HG03039 (cell line): Measurements from ENCODE around the gene OTUD1.
"Not testable (repeated sequence)": the region's sequence is repeated elsewhere in the genome, so short reads cannot be mapped to it uniquely, and the experiment has no call there.

Experiments used
- ATAC-seq: cut with Tn5 transposase; IDR thresholded peaks from one replicate; pipeline ENCODE4 v1.9.1; 2021; ENCODE audit warnings: mild to moderate bottlenecking, moderate library complexity; ENCODE audit not compliant: unreplicated experiment

Gene OTUD1, protein sequence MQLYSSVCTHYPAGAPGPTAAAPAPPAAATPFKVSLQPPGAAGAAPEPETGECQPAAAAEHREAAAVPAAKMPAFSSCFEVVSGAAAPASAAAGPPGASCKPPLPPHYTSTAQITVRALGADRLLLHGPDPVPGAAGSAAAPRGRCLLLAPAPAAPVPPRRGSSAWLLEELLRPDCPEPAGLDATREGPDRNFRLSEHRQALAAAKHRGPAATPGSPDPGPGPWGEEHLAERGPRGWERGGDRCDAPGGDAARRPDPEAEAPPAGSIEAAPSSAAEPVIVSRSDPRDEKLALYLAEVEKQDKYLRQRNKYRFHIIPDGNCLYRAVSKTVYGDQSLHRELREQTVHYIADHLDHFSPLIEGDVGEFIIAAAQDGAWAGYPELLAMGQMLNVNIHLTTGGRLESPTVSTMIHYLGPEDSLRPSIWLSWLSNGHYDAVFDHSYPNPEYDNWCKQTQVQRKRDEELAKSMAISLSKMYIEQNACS

DNA sequence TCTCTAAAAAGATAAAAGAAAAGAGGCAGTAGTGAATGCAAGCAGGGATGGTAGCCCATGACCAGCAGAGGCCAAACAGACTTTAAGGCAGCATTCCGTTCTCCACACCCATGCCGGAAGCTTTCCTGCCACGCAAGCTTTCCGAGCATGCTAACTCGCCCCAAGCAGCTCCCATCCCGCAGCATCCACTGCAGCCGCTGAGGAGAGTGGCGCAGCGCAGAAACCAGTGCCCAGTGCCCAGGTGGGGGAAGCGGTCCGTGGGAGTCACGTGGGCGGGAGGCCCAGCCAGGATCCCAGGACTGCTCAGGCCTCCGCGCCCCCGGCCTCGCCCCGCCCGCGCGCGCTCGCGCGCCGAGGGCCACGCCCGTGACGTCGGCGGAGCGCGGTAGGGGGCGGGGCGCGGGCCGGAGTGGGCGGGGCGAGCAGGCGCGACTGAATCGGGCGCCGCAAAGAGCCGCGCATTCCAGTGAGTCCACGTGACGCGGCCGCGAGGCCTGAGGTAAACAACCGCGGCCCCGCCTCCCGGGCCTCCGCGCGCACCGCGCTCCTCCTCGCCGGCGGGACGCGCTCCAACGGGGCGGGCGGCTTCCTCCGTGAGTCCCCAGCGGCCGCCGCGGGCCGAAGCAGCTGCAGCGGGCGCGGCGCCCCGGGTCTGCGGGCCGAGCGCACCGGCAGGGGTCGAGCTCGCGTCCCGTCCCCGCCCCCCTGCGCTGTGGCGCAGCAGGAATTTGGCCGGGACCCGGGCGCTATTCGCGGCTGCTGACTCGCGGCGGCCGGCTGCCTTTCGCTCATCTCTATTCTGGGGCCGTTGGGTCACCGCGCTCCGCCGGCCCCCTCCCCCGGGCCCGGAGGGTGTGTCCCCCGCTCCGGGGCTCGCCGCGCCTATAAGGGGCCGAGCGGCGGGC lies at the start of gene OTUD1:
Gene OTUD1 (plus strand): TSS at position 529 of the 905 bp plus-strand sequence. CDS start 383 bp downstream, outside the sequence.
- ATAC-seq: peak; percentile 80

- not testable (repeated sequence) for ATAC-seq
These were observed 48.5 kb upstream of the OTUD1 start for GRCh38 chr10:23390408-23390807.

- ATAC-seq: no peak
These were observed 48.1 kb upstream of the OTUD1 start for GRCh38 chr10:23390809-23391208.

GRCh38 chr10:23391821-23392220 lies 47.1 kb upstream of the OTUD1 start:
- ATAC-seq: no peak

GRCh38 chr10:23395017-23395416 lies 43.9 kb upstream of the OTUD1 start:
- ATAC-seq: no peak

DNA sequence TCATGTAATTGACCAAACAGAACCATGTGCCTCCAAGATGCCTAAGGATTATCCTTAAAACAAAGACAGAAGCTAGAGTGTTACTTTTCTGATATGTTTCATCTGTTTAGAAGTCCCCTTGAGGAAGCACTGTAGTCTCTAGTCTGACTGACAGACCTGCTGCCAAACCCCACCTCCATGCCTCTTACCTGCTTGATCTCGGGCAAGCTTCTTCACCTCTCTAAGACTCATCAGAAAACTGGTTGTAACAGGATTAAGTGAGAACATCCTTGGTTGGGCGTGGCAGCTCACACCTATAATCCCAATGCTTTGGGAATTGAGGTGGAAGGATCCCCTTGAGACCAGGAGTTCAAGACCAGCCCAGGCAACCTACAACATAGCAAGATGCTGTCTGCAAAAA lies 42.2 kb upstream of the OTUD1 start:
- no peak for ATAC-seq

GRCh38 chr10:23399701-23400144 lies 39.2 kb upstream of the OTUD1 start:
- no peak for ATAC-seq

GRCh38 chr10:23402856-23403255 lies 36.0 kb upstream of the OTUD1 start:
- no peak for ATAC-seq

DNA sequence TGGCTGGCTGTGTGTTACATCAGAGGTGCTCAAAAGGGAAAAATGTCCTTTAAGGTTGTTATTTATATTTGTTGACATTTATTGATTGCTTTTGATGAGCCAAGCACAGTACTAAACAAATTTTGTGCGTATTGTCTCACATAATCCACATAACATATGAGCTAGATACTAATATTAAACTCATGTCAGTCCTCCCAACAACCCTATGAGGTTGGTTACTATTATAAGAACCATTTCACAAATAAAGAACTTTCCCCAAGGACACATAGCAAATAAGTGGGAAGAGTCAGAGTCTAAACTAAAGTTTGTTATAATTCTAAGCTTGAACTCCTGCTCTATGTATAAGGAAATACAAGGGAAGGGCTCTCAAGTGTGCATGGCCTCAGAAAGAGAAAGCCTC lies 35.6 kb upstream of the OTUD1 start:
- ATAC-seq: no peak

DNA sequence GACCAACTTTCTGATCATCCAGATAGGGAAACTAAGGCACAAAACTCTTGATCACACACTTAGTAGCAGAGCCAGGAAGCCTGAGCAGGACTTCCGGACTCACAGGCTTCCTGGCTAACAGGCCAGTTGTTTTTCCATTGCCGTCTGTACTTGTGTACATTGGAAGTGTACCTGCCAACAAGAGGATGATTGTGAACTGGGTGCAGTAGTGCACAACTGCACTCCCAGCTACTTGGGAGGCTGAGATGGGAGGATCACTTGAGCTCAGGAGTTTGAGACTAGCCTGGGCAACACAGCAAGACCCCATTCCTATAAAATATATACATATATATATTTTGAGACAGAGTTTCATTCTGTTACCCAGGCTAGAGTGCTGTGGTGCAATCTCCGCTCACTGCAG lies 35.2 kb upstream of the OTUD1 start:
- no peak for ATAC-seq

- ATAC-seq: no peak
These were observed 34.4 kb upstream of the OTUD1 start for GRCh38 chr10:23404461-23404980.

DNA sequence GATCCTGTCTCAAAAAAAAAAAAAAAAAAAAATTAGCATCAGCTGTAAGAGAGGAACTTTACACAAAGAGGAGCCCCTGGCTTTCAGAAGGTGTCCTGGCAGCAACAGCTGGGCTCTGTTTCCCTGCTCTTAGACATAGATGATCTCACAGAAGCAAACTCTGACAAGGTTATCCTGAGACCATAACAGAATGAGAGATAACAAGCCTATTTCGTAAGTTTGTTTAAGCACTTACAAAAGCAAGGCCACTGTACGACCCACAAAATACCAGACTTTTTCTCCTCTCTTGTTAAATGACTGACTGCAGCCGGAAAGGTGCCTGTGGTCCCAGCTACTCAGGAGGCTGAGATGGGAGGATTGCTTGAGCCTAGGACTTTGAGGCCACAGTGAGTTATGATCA lies 33.3 kb upstream of the OTUD1 start:
- no peak for ATAC-seq

DNA sequence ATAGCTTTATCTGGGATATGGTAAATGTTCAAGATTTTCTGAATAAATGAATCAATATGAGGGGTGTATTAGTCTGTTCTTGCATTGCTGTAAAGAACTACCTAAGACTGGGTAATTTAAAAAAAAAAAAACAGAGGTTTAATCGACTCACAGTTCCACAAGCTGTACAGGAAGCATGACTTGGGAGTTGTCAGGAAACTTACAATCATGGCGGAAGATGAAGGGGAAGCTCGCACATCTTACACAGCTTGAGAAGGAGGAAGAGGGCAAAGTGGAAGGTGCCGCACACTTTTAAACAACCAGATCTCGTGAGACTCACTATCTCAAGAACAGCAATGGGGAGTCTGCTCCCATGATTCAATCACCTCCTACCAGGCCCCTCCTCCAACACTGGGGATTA lies 32.5 kb upstream of the OTUD1 start:
- ATAC-seq: no peak

GRCh38 chr10:23408330-23408976 lies 30.4 kb upstream of the OTUD1 start:
- ATAC-seq: no peak

GRCh38 chr10:23412223-23412622 lies 26.7 kb upstream of the OTUD1 start:
- no peak for ATAC-seq

DNA sequence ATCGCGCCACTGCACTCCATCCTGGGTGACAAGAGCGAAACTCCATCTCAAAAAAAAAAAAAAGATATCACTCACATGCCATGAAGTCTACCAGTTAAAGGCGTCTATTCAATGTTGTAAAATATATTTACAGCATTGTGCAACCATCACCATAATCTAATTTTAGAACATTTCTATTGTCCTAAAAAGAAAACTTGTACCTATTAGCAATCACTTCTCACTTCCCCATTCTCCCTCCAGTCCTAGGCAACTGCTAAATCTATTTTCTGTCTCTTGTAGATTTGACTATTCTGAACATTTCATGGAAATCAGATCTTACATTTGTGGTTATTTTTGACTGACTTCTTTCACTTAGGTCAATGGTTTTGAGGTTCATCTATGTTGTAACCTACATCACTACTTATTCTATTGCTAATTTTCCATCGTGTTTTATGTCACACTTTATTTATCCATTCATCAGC lies 25.2 kb upstream of the OTUD1 start:
- ATAC-seq: peak; percentile 89

DNA sequence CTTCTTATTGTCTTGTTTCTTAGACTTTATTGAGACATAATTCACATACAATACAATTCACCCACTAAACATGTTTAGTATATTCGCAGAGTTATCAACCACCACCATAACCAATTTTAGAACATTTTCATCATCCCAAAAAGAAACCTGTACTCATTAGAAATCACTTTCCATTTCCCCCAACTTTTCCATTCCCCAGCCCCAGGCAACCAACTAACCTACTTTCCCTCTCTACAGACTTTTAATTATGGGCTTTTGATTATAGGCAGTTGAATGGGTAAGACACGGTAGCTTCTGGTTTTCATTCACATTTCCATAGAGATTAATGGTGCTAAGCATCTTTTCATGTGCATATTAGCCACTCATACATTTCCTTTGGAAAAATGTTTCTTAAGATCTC lies 24.2 kb upstream of the OTUD1 start:
- no peak for ATAC-seq

DNA sequence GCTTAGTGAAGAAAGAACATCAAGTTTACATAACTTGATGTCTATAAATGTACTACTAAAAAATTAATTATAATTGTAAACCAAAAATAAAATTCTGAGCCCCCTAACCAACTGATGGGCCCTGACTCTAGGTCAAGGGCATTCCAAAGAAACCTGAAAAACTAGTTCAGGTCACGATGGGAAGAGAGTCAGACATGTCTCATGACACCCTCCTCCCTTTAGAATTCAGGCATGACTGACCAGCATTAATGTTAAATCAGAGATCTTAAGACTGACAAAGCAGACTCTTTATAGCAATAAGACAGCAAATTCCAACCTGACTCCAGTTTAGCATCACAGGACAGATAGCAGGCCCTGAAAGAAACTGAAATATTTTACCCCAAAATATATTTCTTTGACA lies 21.6 kb upstream of the OTUD1 start:
- ATAC-seq: no peak

DNA sequence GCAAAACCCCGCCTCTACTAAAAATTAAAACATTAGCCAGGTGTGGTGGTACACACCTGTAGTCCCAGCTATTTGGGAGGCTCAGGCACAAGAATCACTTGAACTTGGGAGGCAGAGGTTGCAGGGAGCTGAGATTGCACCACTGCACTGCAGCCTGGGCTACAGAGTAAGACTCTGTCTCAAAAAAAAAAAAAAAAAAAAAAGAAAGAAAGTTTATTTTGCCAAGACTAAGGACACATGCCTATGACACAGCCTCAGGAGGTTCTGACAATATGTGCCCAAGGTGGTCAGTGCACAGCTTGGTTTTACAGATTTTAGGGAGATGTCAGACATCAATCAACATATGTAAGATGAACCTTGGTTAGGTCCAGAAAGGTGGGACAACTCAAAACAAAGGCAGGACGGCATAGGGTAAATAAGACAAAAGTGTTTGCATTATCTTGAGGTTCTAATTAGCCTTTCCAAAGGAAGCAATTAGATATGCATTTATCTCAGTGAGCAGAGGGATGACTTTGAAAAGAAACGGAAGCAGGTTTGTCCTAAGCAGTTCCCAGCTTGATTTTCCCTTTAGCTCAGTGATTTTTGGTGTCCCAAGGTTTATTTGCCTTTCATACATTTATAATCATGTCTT lies 20.7 kb upstream of the OTUD1 start:
- ATAC-seq: no peak

- no peak for ATAC-seq
These were observed 19.7 kb upstream of the OTUD1 start for GRCh38 chr10:23419201-23419600.
